Sigmoid colon (tissue), 4 donors: ENCODE results near the gene CHIT1.

Experiments
- CTCF ChIP-seq, 4 experiments: fragments of 450-650 bp in 3 of 4; fragments of 200-600 bp in 1 of 4; IDR thresholded peaks; one replicate each; pipeline ENCODE4 v1.5.1; 2016 to 2019; ENCODE audit warnings: antibody characterized with exemption in 4 of 4, mild to moderate bottlenecking in 3 of 4, moderate library complexity in 2 of 4
- EP300 ChIP-seq, 4 donors: sonication (generic); formaldehyde crosslinking; IDR thresholded peaks; one replicate each; pipeline ENCODE4 v1.6.1; 2017; ENCODE audit warnings: antibody characterized with exemption in 4 of 4
- POLR2A ChIP-seq, 2 donors: fragments of 450-650 bp; IDR thresholded peaks; one replicate each; pipeline ENCODE4 v1.6.1; 2016; ENCODE audit warnings: antibody characterized with exemption in 2 of 2, mild to moderate bottlenecking in 2 of 2, moderate library complexity in 2 of 2
- POLR2AphosphoS5 ChIP-seq, 4 donors: sonication (generic); formaldehyde crosslinking; IDR thresholded peaks; one replicate each; pipeline ENCODE4 v1.6.1; 2017; ENCODE audit warnings: antibody characterized with exemption in 4 of 4

GRCh38 chr1:203276916-203277545, 47.6 kb upstream of the CHIT1 start:
- TF ChIP-seq CTCF (IDR thresholded peaks at IDR 0.05): no peak
- TF ChIP-seq POLR2AphosphoS5 (IDR thresholded peaks at IDR 0.05): peak in 2 of 4 donors; percentile 41 to 52
- TF ChIP-seq POLR2A (IDR thresholded peaks at IDR 0.05): no peak
- TF ChIP-seq EP300 (IDR thresholded peaks at IDR 0.05): peak in 3 of 4 donors; percentile 68 to 83 (median 72)
